Parathyroid adenoma (tissue), 2 donors: ENCODE data around the gene ALG14.

Source experiments
- H2AFZ ChIP-seq: fragments of 300-600 bp; sonication (generic); one replicate; pipeline ENCODE4 v1.7.0; 2017; ENCODE audit warnings: antibody characterized with exemption, mild to moderate bottlenecking
- H3K27ac ChIP-seq: fragments of 300-600 bp; sonication (generic); one replicate; pipeline ENCODE4 v1.7.0; 2017
- H3K27me3 ChIP-seq: fragments of 300-600 bp; sonication (generic); one replicate; pipeline ENCODE4 v1.7.0; 2017; ENCODE audit warnings: low read length; ENCODE audit not compliant: control insufficient read depth, insufficient read depth
- H3K36me3 ChIP-seq: fragments of 300-600 bp; sonication (generic); one replicate; pipeline ENCODE4 v1.7.0; 2017; ENCODE audit warnings: low read length; ENCODE audit not compliant: control insufficient read depth, insufficient read depth
- H3K4me1 ChIP-seq: fragments of 300-600 bp; sonication (generic); one replicate; pipeline ENCODE4 v1.7.0; 2017; ENCODE audit warnings: control low read depth
- H3K4me2 ChIP-seq: fragments of 300-600 bp; sonication (generic); one replicate; pipeline ENCODE4 v1.7.0; 2017; ENCODE audit warnings: low read length
- H3K4me3 ChIP-seq: fragments of 300-600 bp; sonication (generic); one replicate; pipeline ENCODE4 v1.7.0; 2017; ENCODE audit warnings: low read depth, low read length
- H3K79me2 ChIP-seq: fragments of 300-600 bp; sonication (generic); one replicate; pipeline ENCODE4 v1.7.0; 2017; ENCODE audit warnings: control low read depth
- H3K9ac ChIP-seq: fragments of 300-600 bp; sonication (generic); one replicate; pipeline ENCODE4 v1.7.0; 2017; ENCODE audit warnings: mild to moderate bottlenecking
- H3K9me3 ChIP-seq: fragments of 300-600 bp; sonication (generic); one replicate; pipeline ENCODE4 v1.7.0; 2017; ENCODE audit warnings: low read length; ENCODE audit not compliant: control insufficient read depth
- TF ChIP-seq, protein P1 (sequence below): fragments of 300-600 bp; sonication (generic); IDR thresholded peaks from one replicate; pipeline ENCODE4 v1.7.0; 2017; ENCODE audit warnings: antibody characterized with exemption, mild to moderate bottlenecking
- donor health status: primary hyperparathyroidism.

Gene ALG14

DNA sequence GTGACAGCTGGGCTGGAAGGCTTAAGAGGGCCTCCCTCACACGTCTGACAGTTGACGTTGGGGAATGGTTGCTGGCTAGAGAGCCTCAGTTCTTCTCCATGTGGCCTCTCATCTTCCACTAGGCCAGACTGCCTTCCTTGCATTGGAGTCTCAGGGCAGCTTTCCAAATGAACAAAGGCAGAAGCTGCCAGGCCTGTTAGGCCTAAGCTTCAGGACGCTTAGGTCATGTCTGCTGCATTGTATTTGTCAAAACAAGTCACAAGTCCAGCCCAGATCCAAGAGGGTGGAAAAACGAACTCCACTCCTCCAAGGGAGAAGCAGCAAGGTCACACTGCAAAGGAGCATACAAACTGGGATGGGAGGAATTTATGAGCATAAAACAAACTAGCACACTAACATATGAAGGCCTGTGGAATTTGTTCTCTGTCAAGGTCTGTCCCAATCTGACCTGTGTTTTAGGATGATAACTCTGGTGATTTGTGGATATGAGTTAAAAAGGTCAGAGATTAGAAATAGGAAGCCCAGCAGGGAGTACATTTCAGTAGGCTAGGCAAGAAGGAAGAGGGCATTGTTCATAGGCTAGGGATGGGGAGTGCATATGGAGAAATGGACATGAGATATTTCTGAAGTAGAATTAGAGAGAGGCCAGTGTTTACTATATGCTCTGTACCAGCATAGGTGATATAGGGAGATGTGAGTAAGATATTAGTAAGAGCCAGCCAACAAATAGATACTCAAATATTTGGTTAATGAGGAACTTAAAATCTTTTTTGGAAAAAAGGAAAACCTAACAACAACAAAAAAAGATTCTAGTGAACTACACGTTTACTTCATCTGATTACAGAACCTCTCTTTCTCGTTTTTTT lies 116.8 kb downstream of the ALG14 start:
- Histone ChIP-seq H2AFZ (peak overlapping the region; percentile 15), H3K9ac (no peak overlapping the region), H3K4me1 (no peaks in the 10 kb centered on the region), H3K27ac (no peak overlapping the region), H3K36me3 (no peaks in the 10 kb centered on the region), H3K27me3 (no peaks in the 10 kb centered on the region), H3K4me2 (no peak overlapping the region), H3K9me3 (no peaks in the 10 kb centered on the region), H3K79me2 (no peaks in the 10 kb centered on the region), H3K4me3 (no peak overlapping the region)
- TF ChIP-seq, protein P1, sequence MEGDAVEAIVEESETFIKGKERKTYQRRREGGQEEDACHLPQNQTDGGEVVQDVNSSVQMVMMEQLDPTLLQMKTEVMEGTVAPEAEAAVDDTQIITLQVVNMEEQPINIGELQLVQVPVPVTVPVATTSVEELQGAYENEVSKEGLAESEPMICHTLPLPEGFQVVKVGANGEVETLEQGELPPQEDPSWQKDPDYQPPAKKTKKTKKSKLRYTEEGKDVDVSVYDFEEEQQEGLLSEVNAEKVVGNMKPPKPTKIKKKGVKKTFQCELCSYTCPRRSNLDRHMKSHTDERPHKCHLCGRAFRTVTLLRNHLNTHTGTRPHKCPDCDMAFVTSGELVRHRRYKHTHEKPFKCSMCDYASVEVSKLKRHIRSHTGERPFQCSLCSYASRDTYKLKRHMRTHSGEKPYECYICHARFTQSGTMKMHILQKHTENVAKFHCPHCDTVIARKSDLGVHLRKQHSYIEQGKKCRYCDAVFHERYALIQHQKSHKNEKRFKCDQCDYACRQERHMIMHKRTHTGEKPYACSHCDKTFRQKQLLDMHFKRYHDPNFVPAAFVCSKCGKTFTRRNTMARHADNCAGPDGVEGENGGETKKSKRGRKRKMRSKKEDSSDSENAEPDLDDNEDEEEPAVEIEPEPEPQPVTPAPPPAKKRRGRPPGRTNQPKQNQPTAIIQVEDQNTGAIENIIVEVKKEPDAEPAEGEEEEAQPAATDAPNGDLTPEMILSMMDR: no peak

DNA sequence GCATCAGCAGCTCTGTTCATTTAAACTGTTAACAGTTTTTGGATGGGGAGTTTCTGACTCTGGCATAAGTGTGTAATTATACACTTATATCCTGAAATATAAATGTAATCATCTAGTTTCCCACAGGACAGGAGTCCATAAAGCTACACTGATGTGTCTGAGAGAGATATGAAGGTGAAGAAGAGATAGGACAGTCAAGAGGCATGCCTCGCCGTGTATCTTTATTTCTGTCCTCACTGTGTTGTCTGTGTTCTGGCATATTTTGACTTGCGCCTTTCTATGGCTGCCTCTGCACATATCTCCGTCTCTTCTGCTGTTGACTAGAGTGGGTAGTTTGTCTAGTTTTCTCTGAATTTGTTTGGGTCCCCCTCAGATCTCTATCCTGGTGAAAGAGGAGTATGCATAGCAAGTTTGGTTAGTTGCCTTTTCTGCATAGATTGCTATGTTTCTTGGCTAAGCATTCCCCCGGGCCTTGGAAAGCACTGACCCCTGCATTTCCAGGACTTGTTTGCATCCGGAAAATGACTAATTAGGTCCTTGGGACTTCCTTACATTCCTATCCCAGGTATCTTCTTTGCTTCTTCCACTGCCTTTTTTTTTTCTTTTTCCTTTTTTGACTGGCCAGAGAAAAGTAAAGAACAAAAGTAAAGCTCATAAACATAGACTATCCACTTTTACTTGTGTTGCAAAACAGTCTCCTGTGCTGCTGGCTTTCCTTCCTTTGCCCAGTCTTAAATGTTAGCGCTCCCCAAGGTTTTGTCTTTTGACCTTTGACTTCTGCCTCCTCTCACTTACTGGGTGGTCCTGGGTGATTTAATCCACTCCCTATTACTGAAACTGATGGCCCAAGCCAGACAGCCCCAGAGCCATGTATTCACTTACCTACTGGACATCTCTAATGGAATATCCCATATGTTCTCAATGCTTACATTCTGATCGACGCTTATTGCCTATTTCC lies 118.2 kb downstream of the ALG14 start:
- TF ChIP-seq, protein P1: no peak
- Histone ChIP-seq H3K27ac (no peak overlapping the region), H3K4me1 (no peaks in the 10 kb centered on the region)

DNA sequence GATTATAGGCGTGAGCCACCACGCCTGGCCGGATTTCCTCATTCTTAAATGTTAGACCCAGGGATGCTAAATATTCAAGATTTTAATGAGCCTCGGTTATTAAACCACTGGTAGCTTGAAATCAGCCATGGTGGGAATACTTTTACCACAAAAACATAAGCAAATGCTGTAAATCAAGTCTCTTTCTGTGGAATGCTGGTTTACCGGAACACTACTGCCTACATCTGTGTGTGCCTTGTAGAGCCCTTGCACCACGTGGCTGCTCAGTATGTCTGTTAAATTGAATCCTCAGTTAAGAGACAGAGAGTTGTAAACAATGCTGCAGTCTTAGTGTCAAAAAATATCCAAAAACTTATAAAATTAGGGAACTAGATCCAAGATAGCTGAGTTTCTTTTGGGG lies 119.0 kb downstream of the ALG14 start:
- Histone ChIP-seq H2AFZ (no peak overlapping the region), H3K4me1 (no peaks in the 10 kb centered on the region), H3K9me3 (no peaks in the 10 kb centered on the region), H3K4me3 (no peak overlapping the region), H3K4me2 (no peak overlapping the region), H3K27me3 (no peaks in the 10 kb centered on the region), H3K27ac (no peak overlapping the region), H3K79me2 (no peaks in the 10 kb centered on the region), H3K36me3 (no peaks in the 10 kb centered on the region), H3K9ac (no peak overlapping the region)
- TF ChIP-seq, protein P1: no peak

More for the DNA sequence above, 118.2 kb downstream of the ALG14 start:
- Histone ChIP-seq H3K4me3 (no peak overlapping the region), H3K79me2 (no peaks in the 10 kb centered on the region), H2AFZ (peak overlapping the region; percentile 22), H3K27me3 (no peaks in the 10 kb centered on the region), H3K4me2 (no peak overlapping the region), H3K9ac (no peak overlapping the region), H3K36me3 (no peaks in the 10 kb centered on the region), H3K9me3 (no peaks in the 10 kb centered on the region)

DNA sequence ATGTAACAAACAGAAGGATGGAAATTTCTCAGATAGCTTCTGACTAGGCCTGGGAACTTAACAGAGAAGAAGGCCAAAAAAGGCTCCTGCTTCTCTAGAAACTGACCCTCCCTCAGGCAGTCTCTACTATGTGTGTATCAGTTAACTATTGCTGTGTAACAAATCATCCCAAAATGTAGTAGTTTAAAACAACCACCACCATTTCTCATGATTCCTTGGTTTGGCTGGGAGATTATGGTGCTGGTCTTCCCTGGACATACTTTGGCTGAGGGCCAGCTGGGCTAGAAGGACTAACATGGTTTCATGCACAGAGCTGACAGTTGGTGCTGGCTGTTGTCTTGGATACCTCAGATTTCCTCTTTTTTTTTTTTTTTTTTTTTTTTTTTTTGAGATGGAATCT lies 119.6 kb downstream of the ALG14 start:
- Histone ChIP-seq H2AFZ (no peak overlapping the region), H3K9me3 (no peaks in the 10 kb centered on the region), H3K27me3 (no peaks in the 10 kb centered on the region), H3K4me3 (no peak overlapping the region), H3K79me2 (no peaks in the 10 kb centered on the region), H3K27ac (no peak overlapping the region), H3K36me3 (no peaks in the 10 kb centered on the region), H3K4me2 (no peak overlapping the region), H3K9ac (no peak overlapping the region), H3K4me1 (no peaks in the 10 kb centered on the region)
- TF ChIP-seq, protein P1: no peak
